GM21825 (cell line): Measurements from ENCODE around the gene SEPTIN10.

Experiments used
- ATAC-seq: cut with Tn5 transposase; IDR thresholded peaks from one replicate; pipeline ENCODE4 v1.9.1; 2021; ENCODE audit warnings: mild to moderate bottlenecking, moderate library complexity; ENCODE audit not compliant: unreplicated experiment

The SEPTIN10 gene

GRCh38 chr2:109525836-109526235, 87.9 kb downstream of the SEPTIN10 start:
- no peak for ATAC-seq

- ATAC-seq, result no peak
Measured at GRCh38 chr2:109523536-109524361, 90.0 kb downstream of the SEPTIN10 start.

GRCh38 chr2:109523121-109523520, 90.6 kb downstream of the SEPTIN10 start:
- ATAC-seq, result no peak

DNA sequence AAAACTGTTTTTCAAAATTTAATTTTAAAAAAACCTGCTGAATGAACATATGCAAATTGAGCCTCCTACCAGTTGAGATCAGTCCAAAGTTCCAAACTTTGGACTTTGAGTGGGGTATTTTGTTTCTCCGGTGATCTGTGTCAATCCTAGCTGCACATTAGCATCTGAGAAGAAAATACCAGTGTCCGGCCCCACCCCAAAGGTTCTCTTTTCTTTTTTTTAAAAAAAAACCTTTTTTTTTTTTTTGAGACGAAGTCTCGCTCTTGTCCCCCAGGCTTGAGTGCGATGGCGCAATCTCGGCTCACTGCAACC, 91.7 kb downstream of the SEPTIN10 start:
- ATAC-seq, result no peak

GRCh38 chr2:109521233-109522062, 92.3 kb downstream of the SEPTIN10 start:
- no peak for ATAC-seq

GRCh38 chr2:109519513-109519912, 94.3 kb downstream of the SEPTIN10 start:
- ATAC-seq, result no peak

GRCh38 chr2:109517118-109517889, 96.5 kb downstream of the SEPTIN10 start:
- ATAC-seq, result no peak

- ATAC-seq, result no peak
Measured at GRCh38 chr2:109516445-109517117, 97.2 kb downstream of the SEPTIN10 start.

DNA sequence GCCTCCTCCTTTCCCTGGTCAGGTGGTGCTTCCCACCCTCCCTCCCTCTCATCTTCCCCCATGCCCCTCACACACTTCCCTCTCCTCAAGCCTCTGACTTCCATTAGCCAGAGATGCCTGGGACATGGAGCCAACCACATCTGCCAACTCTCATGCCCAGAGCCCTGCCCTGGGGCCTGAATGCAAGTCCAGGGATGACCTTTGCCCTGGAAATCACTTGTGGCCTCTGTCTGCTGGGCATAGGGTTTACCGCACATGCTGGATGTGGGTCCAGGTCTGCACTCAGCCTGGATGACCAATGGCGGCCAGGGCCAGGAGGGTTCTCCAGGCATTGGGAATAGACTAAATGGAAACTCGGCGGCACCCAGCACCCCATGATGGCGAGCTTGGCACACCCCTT, 98.9 kb downstream of the SEPTIN10 start:
- no peak for ATAC-seq

GRCh38 chr2:109513749-109514588, 99.8 kb downstream of the SEPTIN10 start:
- peak; percentile 65 for ATAC-seq

DNA sequence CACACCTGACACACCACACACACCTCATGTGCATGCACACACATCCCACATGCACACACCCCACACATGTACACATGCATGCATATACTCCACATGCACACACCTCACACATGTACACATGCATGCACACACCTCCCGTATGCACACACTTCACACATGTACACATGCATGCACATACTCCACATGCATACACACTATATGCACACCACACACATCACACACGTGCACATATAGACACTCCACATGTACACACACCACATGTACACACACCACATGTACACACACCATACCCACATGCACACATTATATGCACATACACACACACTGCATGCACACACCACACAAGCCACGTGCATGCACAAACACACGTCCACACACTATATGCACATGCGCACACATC, 100.5 kb downstream of the SEPTIN10 start:
- no peak for ATAC-seq

GRCh38 chr2:109512076-109512475, 101.7 kb downstream of the SEPTIN10 start:
- ATAC-seq, result no peak

DNA sequence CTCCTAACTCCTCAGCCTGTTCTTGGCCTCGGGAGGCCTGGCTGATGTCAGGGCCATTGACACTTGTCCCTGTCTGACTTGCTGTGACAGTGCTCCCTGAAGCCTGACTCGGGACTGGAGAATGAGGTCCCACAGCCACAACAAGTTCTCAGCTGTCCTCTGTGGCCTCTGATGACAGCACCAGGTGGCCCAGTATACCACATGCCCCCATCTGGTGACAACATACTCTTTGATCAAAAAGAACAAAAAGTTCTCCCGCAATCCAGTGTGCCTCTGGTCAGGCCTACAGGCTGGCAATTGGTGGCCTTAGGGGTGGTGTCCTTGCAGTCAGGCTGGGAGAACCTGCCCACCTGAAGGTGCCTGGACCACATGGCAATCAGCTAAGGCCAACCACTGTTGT, 102.6 kb downstream of the SEPTIN10 start:
- ATAC-seq, result no peak

GRCh38 chr2:109510136-109511028, 103.4 kb downstream of the SEPTIN10 start:
- ATAC-seq, result peak; percentile 29

DNA sequence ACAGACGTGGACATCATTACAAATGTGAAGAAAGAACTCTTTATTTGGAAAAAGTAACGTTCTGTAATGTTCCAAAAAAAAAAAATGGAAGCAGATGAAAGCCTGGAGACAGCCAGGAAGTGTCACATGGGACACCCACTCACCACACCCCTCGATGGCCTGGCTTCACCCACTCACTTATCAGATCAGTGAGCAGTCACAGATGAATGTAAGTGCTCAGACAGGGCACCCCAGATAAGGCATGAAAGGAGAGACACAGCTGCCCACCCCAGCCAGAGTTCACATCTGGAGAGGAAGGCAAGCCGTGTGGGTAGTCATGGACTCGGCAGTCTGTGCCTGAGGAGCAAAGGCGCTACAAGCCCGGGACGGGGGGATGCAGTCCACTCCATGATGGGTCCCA, 105.2 kb downstream of the SEPTIN10 start:
- ATAC-seq, result no peak

- no peak for ATAC-seq
Measured at GRCh38 chr2:109507828-109508227, 105.9 kb downstream of the SEPTIN10 start.

GRCh38 chr2:109507217-109507616, 106.5 kb downstream of the SEPTIN10 start:
- peak; percentile 37 for ATAC-seq

- no peak for ATAC-seq
Measured at GRCh38 chr2:109503191-109503590, 110.6 kb downstream of the SEPTIN10 start.

- no peak for ATAC-seq
Measured at GRCh38 chr2:109501461-109501860, 112.3 kb downstream of the SEPTIN10 start.
